ENCODE measurements around the gene TLCD2. TPM values are rescaled to one million over a fixed set of nuclear protein-coding genes. Genes with fewer than 3 reads are reported as not detected.
A peak's percentile ranks its signal among the peaks of the same experiment; 100 is the strongest.

TLCD2 gene
- total and polyA plus RNA-seq, 2 of the 13 experiments (the other 11 are each of a cell fraction or from before 2014, with no cell fraction given), result 0.90 to 1.1 TPM

- TF ChIP-seq POLR2AphosphoS2 (IDR thresholded peaks at IDR 0.05; ENCODE audit: low read depth, low read length) (no peak), STAG1 (CRISPR knock-in tag; IDR thresholded peaks at IDR 0.05) (peak; percentile 25; the same call in 1 of the 2 replicates), CREB1 (IDR thresholded peaks at IDR 0.05) (no peak), CREB1 (CRISPR knock-in tag; IDR thresholded peaks at IDR 0.05) (no peak), MIER2 (CRISPR knock-in tag; IDR thresholded peaks at IDR 0.05) (no peak), ARNT2 (CRISPR knock-in tag; IDR thresholded peaks at IDR 0.05; ENCODE audit: low read depth) (peak; percentile 65; the same call in 1 of the 2 replicates), ETV6 (CRISPR knock-in tag; conservative IDR thresholded peaks at IDR 0.05) (no peak), ZBTB3 (CRISPR knock-in tag; IDR thresholded peaks at IDR 0.05; ENCODE audit: borderline replicate concordance, low read depth) (no peak), HNF1B (CRISPR knock-in tag; IDR thresholded peaks at IDR 0.05) (peak; percentile 97), GLMP (CRISPR knock-in tag; IDR thresholded peaks at IDR 0.05; ENCODE audit: borderline replicate concordance) (no peak), PRDM15 (CRISPR knock-in tag; IDR thresholded peaks at IDR 0.05) (0 out of 2 replicates have a peak, but pooled peaks have one; percentile 49), ZSCAN29 (CRISPR knock-in tag; conservative IDR thresholded peaks at IDR 0.05) (no peak), TOPORS (CRISPR knock-in tag; IDR thresholded peaks at IDR 0.05) (no peak), ZNF264 (CRISPR knock-in tag; IDR thresholded peaks at IDR 0.05) (peak; percentile 62; the same call in 1 of the 2 replicates), ZBTB8A (CRISPR knock-in tag; IDR thresholded peaks at IDR 0.05; ENCODE audit: borderline replicate concordance, low read depth) (no peak), CEBPB (IDR thresholded peaks at IDR 0.05; ENCODE audit: borderline replicate concordance, low read depth, low read length) (no peak), MLX (CRISPR knock-in tag; IDR thresholded peaks at IDR 0.05) (peak; percentile 51; the same call in 1 of the 2 replicates), CBFB (CRISPR knock-in tag; IDR thresholded peaks at IDR 0.05) (no peak), CREB3 (CRISPR knock-in tag; IDR thresholded peaks at IDR 0.05) (no peak), NR1H2 (CRISPR knock-in tag; IDR thresholded peaks at IDR 0.05; ENCODE audit: borderline replicate concordance, low read depth) (no peak), NR2C2 (CRISPR knock-in tag; IDR thresholded peaks at IDR 0.05; ENCODE audit: borderline replicate concordance) (peak; percentile 46; the same call in 1 of the 2 replicates), ZKSCAN1 (IDR thresholded peaks at IDR 0.05; ENCODE audit: low read length) (no peak), GTF3A (CRISPR knock-in tag; conservative IDR thresholded peaks at IDR 0.05) (no peak)
Measured at GRCh38 chr17:1742371-1743087, 32.4 kb upstream of the TLCD2 start, which contains the start of gene SERPINF2 (continued).

Measured in HepG2 (cell line).